ENCODE results near the gene MAD1L1. TPM values are rescaled to one million over a fixed set of nuclear protein-coding genes. Genes with fewer than 3 reads are reported as not detected.

Gene MAD1L1
- total RNA-seq, 1 donor from 2014 or later = 59.6 TPM

DNA sequence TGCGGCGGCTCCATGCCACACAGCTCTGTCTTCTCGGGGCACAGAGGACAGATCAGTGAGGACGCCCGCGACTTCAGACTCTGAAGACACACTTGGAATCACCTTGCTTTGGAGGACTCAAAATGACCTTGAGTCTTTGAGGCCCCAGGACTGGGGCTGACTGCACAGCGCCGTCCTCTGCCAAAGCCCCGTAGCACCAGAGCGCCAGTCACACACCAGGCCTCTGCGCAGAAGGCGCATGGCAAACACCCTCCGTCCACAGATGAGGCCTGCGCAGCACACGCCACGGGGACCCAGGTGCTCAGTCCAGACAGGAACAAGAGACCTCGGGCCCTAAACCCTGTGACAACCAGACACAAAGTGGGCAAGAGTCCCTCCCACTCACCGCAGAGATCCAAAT, 134.7 kb downstream of the MAD1L1 start:
- no peak overlapping the region for H3K4me3 ChIP-seq
- H3K27ac ChIP-seq = no peak overlapping the region
- no peaks in the 10 kb centered on the region for H3K27me3 ChIP-seq
- DNase-seq (ENCODE audit: low spot score in 2 of 2) = no peak
- TF ChIP-seq, protein P1, sequence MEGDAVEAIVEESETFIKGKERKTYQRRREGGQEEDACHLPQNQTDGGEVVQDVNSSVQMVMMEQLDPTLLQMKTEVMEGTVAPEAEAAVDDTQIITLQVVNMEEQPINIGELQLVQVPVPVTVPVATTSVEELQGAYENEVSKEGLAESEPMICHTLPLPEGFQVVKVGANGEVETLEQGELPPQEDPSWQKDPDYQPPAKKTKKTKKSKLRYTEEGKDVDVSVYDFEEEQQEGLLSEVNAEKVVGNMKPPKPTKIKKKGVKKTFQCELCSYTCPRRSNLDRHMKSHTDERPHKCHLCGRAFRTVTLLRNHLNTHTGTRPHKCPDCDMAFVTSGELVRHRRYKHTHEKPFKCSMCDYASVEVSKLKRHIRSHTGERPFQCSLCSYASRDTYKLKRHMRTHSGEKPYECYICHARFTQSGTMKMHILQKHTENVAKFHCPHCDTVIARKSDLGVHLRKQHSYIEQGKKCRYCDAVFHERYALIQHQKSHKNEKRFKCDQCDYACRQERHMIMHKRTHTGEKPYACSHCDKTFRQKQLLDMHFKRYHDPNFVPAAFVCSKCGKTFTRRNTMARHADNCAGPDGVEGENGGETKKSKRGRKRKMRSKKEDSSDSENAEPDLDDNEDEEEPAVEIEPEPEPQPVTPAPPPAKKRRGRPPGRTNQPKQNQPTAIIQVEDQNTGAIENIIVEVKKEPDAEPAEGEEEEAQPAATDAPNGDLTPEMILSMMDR (IDR thresholded peaks at IDR 0.05) = no peak
- no peaks in the 10 kb centered on the region for H3K36me3 ChIP-seq
- no peaks in the 10 kb centered on the region for H3K9me3 ChIP-seq
- H3K4me1 ChIP-seq = no peaks in the 10 kb centered on the region
- intact Hi-C loops (cut with DNase I) = no loop called here

DNA sequence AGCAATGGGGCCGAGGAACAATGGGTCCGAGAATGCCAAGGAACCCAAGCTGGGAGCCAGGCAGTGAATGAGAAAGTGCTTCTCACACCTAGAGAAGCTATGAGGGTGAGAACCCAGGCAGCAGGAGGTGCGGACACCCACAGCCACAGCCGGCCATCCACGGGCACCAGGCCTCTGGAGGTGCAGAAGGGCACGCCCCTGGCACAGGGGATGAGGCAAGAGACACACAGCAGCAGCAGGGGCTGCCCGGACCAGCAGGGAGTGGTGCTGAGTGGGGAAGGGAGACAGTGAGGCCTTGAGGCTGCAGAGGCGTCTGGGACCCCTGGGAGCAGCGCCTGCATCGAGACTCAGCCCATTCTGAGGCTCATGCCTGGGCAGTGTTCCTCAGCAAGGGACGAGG, 135.3 kb downstream of the MAD1L1 start:
- TF ChIP-seq, protein P1 (IDR thresholded peaks at IDR 0.05) = no peak
- DNase-seq (ENCODE audit: low spot score in 2 of 2) = no peak
- no peaks in the 10 kb centered on the region for H3K36me3 ChIP-seq
- no peak overlapping the region for H3K27ac ChIP-seq
- no peaks in the 10 kb centered on the region for H3K9me3 ChIP-seq
- intact Hi-C loops (cut with DNase I) = no loop called here
- no peak overlapping the region for H3K4me3 ChIP-seq
- no peaks in the 10 kb centered on the region for H3K4me1 ChIP-seq
- no peaks in the 10 kb centered on the region for H3K27me3 ChIP-seq

DNA sequence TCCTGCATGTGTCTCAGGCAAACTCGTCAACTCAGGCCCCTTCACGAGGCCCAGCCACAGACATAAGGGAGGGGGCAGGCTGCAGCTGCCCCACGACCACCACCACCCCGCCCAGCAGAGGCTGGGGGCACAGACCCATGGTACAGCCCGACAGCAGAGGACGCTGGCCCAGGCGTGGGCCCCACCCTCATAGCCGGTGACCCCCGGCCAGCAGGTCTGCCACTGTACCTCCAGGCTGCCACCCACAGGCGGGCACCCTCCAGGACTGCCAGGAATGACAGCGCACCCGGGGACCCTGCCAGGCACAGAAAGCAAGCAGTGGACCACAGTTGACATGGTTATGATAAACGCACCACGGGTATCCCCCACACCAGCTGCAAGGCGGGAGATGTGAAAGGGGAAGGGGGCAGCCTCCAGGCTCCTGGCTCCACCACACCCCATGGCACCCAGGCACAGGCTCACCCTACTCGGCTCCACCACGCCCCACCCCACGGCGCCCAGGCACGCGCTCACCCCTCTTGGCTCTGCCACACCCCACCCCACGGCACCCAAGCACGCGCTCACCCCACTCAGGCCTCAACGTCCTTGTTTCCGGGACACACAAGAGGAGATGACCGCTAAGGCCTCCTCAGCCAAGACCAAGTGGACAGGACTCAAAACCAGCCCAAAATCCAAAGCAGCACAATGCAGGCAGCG, 135.9 kb downstream of the MAD1L1 start:
- Histone ChIP-seq H3K4me1 (no peaks in the 10 kb centered on the region), H3K36me3 (no peaks in the 10 kb centered on the region), H3K27ac (no peak overlapping the region), H3K9me3 (no peaks in the 10 kb centered on the region), H3K4me3 (no peak overlapping the region), H3K27me3 (no peaks in the 10 kb centered on the region)
- DNase-seq (ENCODE audit: low spot score in 2 of 2) = no peak
- TF ChIP-seq, protein P1 (IDR thresholded peaks at IDR 0.05) = no peak
- intact Hi-C loops (cut with DNase I) = no loop called here

DNA sequence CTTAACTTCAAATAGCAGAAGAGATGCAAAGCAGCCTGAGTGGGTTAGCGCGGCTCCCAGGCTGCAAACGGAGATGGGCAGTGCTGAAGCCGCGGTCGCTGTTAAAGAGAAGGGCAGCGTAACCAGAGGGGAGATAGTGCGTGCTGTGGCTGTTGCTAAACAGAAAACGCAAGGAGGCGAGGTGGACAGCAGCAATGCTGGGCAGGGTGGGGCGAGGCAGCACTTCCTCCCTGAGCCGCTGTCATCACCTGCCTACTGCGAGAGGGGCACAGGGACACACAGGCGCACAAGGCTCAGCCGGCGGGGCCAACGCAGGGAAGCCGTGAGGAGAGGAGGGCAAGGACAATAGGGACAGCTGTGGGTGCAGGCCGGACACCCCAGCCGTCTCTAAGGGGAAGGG, 137.3 kb downstream of the MAD1L1 start:
- Histone ChIP-seq H3K4me1 (no peaks in the 10 kb centered on the region), H3K4me3 (no peak overlapping the region), H3K27me3 (no peaks in the 10 kb centered on the region), H3K36me3 (no peaks in the 10 kb centered on the region), H3K27ac (no peak overlapping the region), H3K9me3 (no peaks in the 10 kb centered on the region)
- TF ChIP-seq, protein P1 (IDR thresholded peaks at IDR 0.05) = no peak
- DNase-seq (ENCODE audit: low spot score in 2 of 2) = no peak
- intact Hi-C loops (cut with DNase I) = no loop called here

DNA sequence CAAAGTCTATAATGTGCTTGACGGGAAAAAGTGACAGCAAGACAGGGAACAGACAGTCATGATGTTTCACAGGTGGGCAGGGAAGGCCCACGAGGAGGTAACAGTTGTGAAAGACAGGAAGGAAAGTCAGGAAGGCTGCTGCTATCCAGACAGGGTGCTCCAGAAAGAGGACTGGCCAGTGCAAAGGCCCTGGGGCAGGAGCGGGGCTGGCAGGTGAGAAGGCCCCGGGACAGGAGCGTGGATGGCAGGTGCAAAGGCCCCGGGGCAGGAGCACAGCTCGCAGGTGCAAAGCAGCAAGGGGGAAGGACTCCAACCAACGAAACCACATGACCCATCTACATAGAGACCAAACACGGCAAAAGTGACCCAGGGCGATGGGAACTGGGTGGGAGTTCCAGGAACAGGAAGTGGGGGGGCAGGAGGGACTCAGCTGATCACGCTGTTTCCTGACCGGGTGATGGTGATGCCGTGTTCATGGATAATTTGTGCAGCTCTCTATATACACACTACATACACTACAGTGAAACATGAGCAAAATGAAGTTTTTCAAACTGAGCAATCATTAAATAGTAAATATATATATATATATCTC, 138.2 kb downstream of the MAD1L1 start:
- intact Hi-C loops (cut with DNase I) = no loop called here
- no peaks in the 10 kb centered on the region for H3K36me3 ChIP-seq
- H3K27me3 ChIP-seq = no peaks in the 10 kb centered on the region
- no peaks in the 10 kb centered on the region for H3K4me1 ChIP-seq
- no peak overlapping the region for H3K4me3 ChIP-seq
- DNase-seq (ENCODE audit: low spot score in 2 of 2) = no peak
- no peak overlapping the region for H3K27ac ChIP-seq
- H3K9me3 ChIP-seq = no peaks in the 10 kb centered on the region
- TF ChIP-seq, protein P1 (IDR thresholded peaks at IDR 0.05) = no peak

Measured in ascending aorta (tissue), 2 donors.